NCI-H2227 treated with DMSO at 0.1 percent for 48 hours (cell line): Measurements from ENCODE around the gene CSTPP1.
A peak's percentile ranks its signal among the peaks of the same experiment; 100 is the strongest.
"Not testable (repeated sequence)": the region's sequence is repeated elsewhere in the genome, so short reads cannot be mapped to it uniquely, and the experiment has no call there.

Source experiments
- DNase-seq: peaks from one replicate; lab custom pipeline; 2025; lab: John Stamatoyannopoulos, UW

CSTPP1 gene

GRCh38 chr11:47099918-47100315 is 163.4 kb downstream of the CSTPP1 start:
- DNase-seq: no peak

DNA sequence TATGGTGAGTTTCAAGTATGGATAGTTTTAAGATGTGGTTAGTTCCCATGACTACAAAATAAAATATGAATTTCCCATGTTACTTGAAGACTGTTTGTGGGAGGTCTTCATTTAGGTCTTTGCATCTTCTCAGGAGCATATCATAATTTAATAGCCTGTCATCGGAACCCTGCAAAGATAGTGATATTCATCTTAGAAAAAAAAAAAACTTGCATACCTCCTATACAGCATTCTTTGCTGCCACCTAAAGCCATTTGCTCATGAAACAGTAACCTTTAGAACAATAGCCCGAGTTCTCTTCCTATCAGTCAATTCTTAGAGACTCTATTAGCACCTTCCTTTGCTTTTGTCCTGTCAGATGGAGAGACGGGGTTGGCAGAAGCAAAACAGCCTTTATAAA is 164.8 kb downstream of the CSTPP1 start:
- no peak for DNase-seq

GRCh38 chr11:47104261-47104950 is 167.8 kb downstream of the CSTPP1 start:
- DNase-seq: no peak

DNA sequence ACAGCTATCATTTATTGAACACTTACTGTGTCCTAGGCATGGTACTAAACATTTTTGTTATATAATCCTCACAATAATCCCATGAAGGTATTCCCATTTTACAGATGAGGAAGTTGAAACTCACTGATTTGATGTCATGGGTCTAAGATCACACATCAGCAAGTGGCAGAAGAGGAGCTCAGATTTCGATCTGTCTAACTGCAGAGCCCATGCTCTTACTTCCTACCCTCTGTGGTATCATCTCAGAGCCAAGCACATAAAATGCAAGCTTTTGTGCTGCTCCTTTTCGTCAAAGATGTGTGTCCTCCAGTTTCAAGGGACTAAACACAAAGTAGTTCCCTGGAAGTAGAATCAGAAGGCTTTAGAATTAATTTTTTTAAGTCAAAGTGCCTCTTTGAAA is 169.0 kb downstream of the CSTPP1 start:
- DNase-seq: no peak

- DNase-seq: no peak
Measured at GRCh38 chr11:47105974-47106373, 169.4 kb downstream of the CSTPP1 start.

DNA sequence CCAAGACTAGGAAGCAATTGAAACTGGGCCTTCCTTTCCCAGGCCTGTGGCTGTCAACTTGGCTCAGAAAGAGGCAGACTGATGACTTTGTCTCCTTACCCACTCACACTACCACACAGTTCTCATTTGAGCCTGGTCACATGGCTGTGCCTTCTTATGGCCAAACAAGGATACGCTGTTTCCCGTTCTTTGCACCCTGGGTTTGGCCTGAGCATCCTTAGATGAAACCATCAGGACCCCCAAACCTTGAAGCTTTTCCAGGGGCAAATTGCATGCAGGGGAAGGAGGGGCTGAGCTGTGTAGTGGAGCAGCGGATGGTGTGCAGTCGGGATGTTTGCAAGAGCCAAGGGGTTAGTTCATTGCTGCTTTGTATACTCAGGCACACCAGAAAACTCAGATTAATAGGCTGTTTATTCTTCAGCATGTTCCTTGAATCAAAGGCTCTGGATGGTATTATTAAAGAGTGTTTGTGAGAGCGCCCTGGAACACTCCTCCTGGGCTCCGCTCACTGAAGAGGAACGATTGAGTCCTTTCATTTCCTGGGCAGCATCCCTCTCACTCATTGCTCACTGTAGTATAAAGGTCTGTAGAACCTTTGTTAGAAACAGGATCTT is 170.3 kb downstream of the CSTPP1 start:
- no peak for DNase-seq

DNA sequence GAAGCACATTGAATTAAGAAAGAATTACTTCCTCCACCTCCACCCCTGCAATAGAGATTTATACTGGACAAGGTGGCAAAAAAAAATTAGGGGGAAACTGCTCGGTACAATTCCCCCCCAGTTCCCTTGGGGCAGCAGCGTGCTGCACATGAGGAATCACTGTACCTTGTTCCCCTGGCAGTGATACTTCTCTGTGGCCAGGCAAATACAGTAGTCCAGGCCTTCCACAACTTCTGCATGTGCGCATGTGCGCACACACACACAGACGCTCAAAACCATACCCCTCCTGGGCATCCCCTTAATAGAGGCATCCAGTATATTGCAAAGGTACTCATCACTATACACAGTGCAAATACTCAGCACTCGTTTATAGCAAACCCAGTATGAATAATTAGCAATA is 171.2 kb downstream of the CSTPP1 start:
- DNase-seq: no peak

DNA sequence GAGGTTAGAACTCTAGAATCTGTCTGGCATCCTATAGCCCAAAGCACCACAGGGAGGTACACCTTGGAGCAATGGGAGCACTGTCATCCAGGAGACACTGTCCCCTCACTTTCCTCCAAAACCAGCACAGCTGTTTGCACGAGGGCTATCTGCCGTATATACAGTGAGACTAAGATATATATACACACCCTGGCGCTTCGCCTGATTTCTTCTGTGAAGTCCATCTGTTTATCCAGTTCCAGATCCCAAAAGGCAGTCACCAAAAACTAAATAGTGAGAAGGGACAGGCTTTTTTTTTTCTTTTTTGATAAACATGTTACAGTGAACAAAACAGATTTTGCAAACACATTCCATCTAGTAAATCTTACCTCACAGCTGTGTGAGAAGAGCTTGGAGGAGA is 171.7 kb downstream of the CSTPP1 start:
- DNase-seq: no peak

GRCh38 chr11:47109051-47109726 is 172.6 kb downstream of the CSTPP1 start:
- no peak for DNase-seq

GRCh38 chr11:47109727-47110246 is 173.2 kb downstream of the CSTPP1 start:
- no peak for DNase-seq

GRCh38 chr11:47111318-47111804 is 174.8 kb downstream of the CSTPP1 start:
- no peak for DNase-seq

DNA sequence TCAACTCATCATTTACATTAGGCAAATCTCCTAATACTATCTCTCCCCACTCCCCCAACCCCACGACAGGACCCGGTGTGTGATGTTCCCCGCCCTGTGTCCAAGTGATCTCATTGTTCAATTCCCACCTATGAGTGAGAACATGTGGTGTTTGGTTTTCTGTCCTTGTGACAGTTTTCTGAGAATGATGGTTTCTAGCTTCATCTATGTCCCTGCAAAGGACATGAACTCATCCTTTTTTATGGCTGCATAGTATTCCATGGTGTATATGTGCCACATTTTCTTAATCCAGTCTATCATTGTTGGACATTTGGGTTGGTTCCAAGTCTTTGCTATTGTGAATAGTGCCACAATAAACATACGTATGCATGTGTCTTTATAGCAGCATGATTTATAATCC is 176.4 kb downstream of the CSTPP1 start:
- not testable (repeated sequence) for DNase-seq

DNA sequence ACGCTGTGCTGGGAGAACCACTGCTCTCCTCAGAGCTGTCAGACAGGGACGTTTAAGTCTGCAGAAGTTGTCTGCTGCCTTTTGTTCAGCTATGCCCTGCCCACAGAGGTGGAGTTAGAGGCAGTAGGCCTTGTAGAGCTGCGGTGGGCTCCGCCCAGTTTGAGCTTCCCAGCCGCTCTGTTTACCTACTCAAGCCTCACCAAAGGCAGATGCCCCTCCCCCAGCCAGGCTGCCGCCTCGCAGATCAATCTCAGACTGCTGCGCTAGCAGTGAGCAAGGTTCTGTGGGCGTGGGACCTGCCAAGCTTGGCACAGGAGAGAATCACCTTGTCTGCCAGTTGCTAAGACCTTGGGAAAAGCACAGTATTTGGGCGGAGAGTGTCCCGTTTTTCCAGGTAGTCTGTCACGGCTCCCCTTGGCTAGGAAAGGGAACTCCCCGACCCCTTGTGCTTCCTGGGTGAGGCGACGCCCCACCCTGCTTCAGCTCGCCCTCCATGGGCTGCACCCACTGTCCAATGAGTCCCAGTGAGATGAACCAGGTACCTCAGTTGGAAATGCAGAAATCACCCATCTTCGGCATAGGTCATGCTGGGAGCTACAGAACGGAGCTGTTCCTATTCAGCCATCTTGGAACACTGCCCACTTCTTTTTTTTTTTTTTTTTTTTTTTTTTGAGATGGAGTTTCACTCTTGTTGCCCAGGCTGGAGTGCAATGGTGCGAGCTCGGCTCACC is 182.6 kb downstream of the CSTPP1 start:
- peak; percentile 82 for DNase-seq

DNA sequence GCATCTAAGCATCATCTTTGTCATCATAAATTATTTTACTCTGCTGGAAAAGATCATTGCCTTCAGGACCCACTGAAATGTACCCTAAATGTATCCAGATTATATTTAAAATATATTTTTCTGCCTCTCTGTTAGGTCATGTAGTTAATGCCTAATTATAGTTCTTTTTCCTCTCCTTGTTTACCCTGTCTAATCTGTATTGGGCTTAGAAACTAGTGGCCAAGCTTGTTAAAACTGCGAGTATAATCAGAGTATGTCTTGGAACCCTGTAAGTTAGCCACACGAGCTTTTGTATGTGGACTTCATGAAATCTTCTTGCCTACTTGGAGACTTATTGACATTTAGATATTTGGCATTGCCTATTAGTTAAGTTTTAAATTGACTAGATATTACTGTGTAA is 184.5 kb downstream of the CSTPP1 start:
- DNase-seq: no peak

- no peak for DNase-seq
Measured at GRCh38 chr11:47121731-47122130, 185.2 kb downstream of the CSTPP1 start.

DNA sequence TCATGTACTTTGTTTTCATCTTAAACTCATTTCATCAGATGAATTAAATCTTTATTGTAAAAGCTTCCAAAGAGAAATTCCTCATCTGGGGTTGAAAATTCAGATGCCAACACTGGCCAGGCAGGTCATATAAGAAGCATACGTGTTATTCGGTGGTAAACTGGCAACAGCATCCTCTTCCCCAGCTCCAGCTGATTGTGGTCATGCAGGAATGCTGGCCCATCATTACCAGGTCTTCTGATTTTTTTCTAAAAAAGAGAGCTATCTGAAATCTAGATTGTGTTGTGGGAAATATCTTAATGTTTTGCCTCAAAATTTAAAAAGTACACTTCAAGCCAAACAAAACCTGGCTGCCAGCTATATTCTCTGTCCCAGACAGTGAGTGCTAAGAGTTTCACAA is 186.5 kb downstream of the CSTPP1 start:
- DNase-seq: no peak

DNA sequence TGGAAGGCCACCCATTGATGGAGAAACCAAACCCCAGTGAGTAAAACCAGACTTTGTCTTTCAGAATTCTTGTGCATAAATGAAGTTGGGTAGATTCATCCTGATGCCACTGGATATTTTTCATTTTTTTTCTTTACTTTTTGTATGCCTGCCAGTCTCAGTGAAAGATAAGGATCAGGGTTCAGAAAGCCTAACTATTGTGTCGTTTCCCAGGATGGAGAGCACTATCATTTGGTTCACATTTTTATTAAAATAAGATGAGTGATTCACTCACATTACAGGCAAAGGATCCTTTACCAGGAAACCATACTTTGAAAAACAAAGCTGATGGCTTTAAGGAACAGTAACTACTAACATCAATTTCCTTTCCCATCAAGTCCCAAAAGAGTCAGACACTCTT is 188.1 kb downstream of the CSTPP1 start:
- no peak for DNase-seq

DNA sequence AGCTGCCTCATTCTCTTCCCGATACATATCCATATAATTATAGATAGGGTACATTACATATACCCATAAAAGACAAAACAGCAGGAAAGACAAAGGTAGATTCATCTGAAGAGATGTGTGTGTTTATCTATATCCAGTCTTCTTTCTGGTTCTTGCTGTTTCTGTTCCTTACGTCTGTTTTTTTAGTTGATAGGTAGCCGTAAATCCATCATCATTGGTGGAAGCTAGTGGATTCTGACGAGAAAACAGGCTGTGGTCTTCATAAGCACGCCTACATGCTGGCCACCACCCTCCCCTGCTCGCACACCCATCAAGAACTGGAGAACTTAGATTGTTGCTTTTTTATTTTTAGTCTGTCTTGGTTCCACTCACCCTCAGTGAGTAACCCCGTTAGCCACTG is 188.5 kb downstream of the CSTPP1 start:
- DNase-seq: no peak

DNA sequence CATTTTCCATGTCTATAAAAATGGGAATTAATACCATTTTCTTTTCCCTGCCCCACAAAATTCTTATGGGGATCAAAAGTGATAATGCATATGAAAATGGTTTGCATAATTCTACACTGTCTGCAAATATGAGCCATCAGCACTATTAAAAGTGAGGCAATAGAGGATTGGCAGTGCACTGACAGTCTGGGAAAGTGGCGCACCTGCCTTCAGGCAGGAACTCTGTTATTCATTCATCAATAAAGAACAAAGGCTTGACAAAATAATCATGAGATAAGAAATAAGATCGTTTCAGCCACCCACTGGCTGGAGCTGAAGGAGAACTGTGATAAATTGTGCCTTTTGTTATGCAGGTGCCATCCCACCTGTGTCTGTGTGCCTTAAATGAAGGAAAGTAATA is 190.7 kb downstream of the CSTPP1 start:
- DNase-seq: no peak

DNA sequence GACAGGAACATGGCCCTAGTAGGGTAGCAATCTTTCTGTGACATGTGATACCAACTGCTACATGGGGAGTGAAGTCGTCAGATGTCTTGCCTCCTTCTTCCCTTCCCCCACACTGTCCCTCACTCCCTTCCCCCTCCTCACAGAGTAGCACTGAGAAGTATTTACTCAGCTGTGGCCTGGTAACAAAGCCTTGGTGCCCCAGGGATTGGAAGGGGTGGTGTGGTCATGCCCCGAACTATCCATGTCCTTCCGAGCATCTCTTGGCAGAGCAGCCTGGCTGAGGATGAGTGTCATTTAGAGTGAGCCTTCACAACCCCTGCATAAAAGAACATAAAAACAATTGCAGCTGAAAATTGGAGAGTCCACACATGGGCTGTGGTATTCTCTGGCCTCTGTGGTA is 194.0 kb downstream of the CSTPP1 start:
- DNase-seq: no peak

GRCh38 chr11:47131136-47131535 is 194.6 kb downstream of the CSTPP1 start:
- no peak for DNase-seq

DNA sequence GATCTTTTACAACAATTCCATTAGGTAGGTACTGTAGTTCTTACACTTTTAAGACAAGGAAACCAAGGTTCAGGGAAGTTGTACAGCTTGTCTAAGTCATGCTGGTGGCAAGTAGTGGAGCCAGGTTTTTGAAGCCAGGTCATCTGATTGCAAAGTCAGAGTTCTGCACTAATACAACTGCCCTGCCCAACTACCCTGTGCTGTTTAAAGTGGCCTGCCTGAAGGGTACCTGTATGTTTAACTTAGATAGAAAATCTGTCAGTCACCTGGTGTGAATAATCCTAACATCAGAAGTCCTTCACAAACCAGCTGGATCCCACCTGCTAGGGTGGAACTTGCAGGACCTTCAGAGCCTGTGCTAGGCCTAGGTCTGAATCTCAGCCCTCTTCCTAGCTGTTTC is 195.9 kb downstream of the CSTPP1 start:
- DNase-seq: no peak
